ENCODE measurements around the gene GPLD1.

- TF ChIP-seq CTCF (IDR thresholded peaks at IDR 0.05) (no peak), POLR2A (IDR thresholded peaks at IDR 0.05) (no peak)
These were observed 107.2 kb downstream of the GPLD1 start for GRCh38 chr6:24382220-24382540.

Measured in right lobe of liver (tissue), 4 donors.